GM18508 (cell line): ENCODE data around the gene TOP3B.

ENCODE experiments used
- ATAC-seq: cut with Tn5 transposase; IDR thresholded peaks from one replicate; pipeline ENCODE4 v1.9.1; 2021; ENCODE audit warnings: moderate number of reproducible peaks; ENCODE audit not compliant: insufficient read depth, unreplicated experiment

Gene TOP3B

GRCh38 chr22:21982338-21982965 is at the start of gene TOP3B:
TSS of gene TOP3B (minus strand) at chr22:21982787. CDS start at chr22:21975709, 7,078 bp downstream.
- no peak for ATAC-seq

GRCh38 chr22:22031183-22031945 is 48.8 kb upstream of the TOP3B start:
- no peak for ATAC-seq

DNA sequence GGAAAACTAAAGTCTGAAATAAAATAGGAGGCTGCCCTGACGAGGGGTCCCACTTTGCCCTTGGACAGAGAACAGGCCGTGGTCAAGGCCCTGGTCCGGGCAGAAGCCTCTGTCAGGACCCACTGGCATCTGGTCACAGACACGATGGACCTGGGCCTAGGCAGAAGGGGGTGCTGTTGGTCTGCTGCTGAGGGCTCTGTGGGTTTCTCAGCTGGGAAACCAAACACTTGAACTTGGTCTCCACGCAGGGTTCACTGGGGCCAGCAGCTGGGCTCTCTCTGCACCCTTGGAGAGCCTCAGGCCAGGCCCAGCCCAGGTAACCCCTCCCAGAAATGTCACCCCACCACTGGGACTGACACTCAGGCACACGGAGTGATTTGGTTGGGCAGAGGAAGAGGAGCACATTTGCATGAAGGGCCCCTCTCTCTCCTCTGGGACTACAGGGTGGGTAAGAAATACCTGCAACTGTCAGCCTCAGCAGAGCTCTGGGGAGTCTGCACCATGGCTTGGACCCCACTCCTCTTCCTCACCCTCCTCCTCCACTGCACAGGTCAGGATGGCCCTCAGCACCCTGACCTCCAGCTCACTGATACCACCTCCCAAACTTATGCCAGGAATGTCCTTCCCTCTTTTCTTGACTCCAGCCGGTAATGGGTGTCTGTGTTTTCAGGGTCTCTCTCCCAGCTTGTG is 48.1 kb upstream of the TOP3B start:
- ATAC-seq: no peak

DNA sequence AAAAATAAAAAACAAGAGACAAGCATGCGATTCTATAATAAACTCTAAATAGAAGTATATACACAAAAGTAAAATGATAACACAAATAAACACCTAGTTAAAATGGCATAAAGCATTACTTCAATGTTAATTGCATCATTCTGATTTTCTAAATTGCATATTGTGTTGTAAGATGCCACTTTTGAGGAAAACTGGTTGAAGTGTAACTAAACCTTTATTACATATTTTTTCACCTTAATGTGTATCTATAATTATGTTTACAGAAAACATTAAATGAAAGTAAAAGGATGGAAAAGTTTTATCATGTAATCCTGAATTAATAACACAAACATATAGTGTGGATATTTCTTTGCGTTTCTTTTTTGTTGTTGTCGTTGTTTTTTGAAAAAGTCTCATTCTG is 45.4 kb upstream of the TOP3B start:
- ATAC-seq: no peak

DNA sequence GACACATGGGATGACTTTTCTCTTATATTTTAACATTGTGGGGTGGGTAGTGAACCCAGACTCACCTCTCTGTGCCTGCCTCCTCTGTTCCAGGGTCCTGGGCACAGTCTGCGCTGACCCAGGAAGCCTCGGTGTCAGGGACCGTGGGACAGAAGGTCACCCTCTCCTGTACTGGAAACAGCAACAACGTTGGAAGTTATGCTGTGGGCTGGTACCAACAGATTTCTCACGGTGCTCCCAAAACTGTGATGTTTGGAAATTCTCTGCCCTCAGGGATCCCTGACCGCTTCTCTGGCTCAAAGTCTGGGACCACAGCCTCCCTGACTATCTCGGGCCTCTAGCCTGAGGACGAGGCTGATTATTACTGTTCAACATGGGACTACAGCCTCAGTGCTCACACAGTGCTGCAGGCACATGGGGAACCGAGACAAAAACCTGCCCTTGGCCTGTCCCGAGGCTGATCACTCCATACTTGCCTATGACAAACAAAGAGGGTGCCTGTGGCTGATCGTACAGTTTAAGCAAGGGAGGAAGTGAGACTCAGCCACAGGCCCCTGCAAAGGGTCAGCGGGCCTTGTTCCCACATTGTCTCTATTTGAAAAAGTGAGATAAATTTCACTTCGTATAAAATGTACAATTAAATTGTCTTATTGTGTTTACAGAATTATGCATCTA is 43.7 kb upstream of the TOP3B start:
- no peak for ATAC-seq

GRCh38 chr22:22025320-22026156 is 43.0 kb upstream of the TOP3B start:
- ATAC-seq: no peak

DNA sequence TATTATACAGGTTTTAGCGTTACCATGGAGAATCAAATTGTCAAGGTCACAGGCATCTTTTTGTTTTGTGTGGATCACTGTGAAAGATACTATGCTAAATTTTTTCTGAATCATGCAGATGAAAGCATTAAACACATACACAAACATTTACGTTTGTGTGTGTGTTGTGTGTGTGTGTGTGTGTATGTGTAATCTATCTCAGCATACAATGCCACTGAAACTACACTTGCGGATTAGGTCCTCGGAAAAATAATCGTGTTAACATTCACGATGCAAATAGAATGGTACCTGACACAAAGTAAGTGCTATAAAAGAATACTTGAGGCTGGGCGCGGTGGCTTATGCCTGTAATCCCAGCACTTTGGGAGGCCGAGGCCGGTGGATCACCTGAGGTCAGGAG is 41.9 kb upstream of the TOP3B start:
- no peak for ATAC-seq

- ATAC-seq: no peak
Measured at GRCh38 chr22:22023581-22024137, 41.1 kb upstream of the TOP3B start.

- ATAC-seq: no peak
Measured at GRCh38 chr22:22022947-22023534, 40.5 kb upstream of the TOP3B start.

- ATAC-seq: no peak
Measured at GRCh38 chr22:22022255-22022840, 39.8 kb upstream of the TOP3B start.

DNA sequence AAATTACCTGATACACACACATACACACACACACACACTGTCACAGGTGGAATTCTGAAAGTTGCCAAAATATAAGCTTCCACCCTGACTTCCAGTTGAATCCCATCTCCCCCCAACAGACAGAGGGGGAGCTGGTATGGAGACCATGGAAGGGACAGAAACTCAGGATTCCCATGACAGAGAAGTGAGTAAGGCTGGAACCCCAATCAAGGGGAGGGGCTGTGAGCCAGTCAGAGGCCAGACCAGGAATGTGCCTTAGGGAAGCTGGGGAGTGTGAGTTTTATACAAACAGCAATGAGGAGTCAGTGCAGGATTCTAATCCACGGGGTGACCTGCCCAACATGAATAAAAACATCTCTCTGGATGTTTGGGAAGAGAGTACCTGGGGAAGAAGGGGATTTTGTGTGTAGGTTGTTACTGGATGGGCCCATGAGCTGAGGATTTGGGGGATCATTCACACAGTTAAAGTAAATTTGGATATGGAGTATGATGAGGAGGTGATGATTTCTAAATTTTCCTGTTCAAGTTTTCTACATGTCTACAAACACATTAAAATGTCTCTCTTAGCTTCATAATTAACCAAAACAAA is 38.7 kb upstream of the TOP3B start:
- ATAC-seq: no peak

GRCh38 chr22:22020425-22020852 is 37.9 kb upstream of the TOP3B start:
- no peak for ATAC-seq

- ATAC-seq: no peak
Measured at GRCh38 chr22:22019659-22020424, 37.3 kb upstream of the TOP3B start.

GRCh38 chr22:22018825-22019658 is 36.5 kb upstream of the TOP3B start:
- ATAC-seq: no peak

DNA sequence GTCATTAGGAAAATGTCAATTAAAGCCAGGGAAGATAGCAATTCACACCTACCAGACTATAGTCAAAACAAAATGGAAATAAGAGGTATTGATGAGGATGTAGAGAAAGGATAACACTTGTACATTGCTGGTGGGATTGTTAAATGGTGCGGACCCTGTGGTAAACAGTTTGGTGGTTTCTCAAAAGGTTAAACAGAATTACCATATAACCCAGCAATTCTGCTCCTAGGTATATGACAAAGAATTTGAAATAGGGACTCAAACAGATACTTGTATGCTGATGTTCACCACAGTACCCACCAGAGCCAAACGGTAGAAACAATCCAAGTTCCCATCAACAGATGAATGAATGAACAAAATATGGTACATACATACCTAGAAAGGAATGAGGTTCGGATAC is 33.0 kb upstream of the TOP3B start:
- ATAC-seq: no peak

GRCh38 chr22:22014285-22014659 is 31.7 kb upstream of the TOP3B start:
- ATAC-seq: no peak
